Stimulated activated CD4-positive, alpha-beta T cell treated with anti-CD3 and anti-CD28 coated beads, Interleukin-1b, Interleukin-23, amount 100 ng/mL, for 48 hours (primary cell): ENCODE results near the gene CARMIL3.
"Not testable (repeated sequence)": the region's sequence is repeated elsewhere in the genome, so short reads cannot be mapped to it uniquely, and the experiment has no call there.

Source experiments
- DNase-seq: peaks from one replicate; pipeline ENCODE4 v3.0.0-alpha.2; 2020

Gene CARMIL3

DNA sequence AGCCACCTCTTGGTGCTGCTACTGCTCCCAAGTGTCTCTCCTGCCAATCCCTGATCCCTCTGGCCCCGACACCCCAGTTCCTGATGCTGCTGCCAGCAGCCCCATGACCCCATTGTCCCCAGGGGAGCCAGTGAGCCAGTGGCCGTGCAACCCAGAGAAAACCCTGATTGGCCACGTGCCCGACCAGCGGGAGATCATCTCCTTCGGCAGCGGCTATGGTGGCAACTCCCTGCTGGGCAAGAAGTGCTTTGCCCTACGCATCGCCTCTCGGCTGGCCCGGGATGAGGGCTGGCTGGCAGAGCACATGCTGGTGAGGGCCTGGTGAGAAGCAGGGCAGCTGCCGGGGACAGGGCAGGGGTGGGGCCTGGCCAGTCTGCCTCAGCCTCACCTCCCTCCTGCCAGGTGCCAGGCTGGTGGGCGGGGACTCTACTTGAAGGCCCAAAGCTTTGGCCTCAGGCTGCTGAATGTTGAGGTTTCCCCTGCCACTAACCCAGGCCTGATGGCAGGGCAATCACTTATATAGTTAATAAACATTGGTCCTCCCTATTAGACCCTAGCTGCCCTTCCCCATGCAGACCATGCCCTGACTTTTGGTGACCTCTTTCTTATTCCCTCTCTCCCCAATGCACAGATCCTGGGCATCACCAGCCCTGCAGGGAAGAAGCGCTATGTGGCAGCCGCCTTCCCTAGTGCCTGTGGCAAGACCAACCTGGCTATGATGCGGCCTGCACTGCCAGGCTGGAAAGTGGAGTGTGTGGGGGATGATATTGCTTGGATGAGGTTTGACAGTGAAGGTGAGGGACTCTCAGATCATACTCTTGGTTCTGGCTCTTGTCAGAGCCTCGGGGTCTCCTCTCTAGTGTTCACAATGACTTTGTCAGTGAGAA lies 47.4 kb downstream of the CARMIL3 start:
- no peak for DNase-seq

GRCh38 chr14:24100197-24100981 lies 48.6 kb downstream of the CARMIL3 start:
- DNase-seq: no peak

GRCh38 chr14:24100982-24101494 lies 49.2 kb downstream of the CARMIL3 start:
- no peak for DNase-seq

DNA sequence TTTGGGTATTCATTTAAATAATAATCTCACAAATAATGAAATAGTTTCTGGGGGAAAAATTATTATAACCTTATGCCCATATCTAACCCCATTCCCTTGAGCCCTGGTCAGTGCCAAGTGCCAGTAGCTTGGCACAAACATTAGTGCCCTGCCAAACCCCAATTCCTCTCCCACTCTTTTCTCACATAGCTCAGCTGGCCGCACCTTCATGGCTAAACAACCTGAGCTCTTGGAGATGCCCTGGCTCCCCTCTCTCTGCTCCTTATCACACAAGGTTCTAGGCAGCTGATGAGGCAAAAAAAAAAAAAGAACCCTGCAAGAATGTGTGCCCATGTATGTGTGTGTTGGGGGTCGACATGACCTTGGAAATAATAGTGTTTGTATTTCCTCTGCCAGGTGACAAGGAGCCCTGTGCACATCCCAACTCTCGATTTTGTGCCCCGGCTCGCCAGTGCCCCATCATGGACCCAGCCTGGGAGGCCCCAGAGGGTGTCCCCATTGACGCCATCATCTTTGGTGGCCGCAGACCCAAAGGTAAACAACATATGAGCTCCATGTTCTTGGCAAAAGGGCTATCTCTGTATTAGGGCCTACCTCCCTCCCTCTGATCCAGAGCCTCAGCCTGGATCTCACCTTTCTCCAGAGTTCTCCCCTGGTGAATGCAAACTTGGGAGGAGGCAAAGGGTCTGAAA lies 50.7 kb downstream of the CARMIL3 start:
- no peak for DNase-seq

GRCh38 chr14:24103451-24103850 lies 51.6 kb downstream of the CARMIL3 start:
- DNase-seq: no peak

DNA sequence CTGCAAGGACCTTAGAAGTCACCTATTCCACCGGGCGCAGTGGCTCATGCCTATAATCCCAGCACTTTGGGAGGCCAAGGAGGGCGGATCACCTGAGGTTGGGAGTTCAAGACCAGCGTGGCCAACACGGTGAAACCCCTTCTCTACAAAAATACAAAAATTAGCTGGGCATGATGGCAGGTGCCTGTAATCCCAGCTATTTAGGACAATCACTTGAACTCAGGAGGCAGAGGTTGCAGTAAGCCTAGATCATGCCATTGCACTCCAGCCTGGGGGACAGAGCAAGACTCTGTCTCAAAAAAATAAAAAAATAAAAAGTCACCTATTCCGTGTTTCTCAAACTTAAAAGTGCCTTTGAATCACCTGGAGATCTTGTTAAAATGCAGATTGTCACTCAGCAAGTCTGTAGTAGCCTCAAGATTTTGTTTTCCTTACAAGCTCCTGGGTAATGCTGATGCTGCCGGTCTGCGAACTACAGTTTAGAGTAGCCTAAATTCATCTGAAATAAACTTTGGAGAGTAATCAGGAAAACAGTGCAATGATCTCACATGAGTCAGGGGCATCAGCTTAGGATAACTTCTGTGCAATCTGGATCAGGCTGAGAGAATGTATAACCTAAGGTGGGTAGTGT lies 53.9 kb downstream of the CARMIL3 start:
- not testable (repeated sequence) for DNase-seq

- DNase-seq: no peak
Measured at GRCh38 chr14:24106672-24107271, 55.0 kb downstream of the CARMIL3 start.

DNA sequence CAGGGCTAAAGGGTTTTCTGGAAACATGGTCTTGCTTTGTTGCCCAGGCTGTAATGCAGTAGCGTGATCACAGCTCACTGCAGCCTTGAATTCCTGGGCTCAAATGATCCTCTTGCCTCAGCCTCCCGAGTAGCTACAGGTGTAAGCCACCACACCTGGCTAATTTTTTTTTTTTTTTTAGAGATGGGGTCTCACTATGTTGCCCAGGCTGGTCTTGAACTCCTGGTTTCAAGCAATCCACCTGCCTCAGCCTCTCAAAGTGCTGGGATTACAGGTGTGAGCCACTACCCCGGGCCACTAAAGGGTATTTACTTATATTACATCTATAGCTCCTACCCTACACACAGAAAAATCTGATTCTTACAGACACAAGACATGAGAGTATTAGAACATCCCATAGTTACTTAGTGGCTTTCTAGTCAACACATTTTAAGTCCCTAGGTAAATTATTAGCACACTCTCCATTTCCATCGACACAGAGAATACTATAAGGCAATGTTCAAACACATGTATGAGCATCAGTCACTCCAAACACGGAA lies 56.6 kb downstream of the CARMIL3 start:
- no peak for DNase-seq

DNA sequence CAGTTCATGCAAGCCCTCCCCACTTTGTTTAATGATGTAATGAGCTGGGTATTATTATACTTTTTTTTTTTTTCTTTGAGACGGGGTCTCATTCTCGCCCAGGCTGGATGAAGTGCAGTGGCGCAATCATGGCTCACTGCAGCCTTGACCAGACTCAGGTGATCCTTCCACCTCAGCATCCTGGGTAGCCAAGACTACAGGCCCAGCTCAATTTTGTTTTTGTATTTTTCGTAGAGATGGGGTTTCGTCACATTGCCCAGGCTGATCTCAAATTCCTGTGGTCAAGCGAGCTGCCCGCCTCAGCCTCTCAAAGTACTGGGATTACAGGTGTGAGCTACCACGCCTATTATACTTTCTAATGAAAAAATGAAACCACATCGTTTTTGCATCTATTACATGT lies 58.3 kb downstream of the CARMIL3 start:
- no peak for DNase-seq

DNA sequence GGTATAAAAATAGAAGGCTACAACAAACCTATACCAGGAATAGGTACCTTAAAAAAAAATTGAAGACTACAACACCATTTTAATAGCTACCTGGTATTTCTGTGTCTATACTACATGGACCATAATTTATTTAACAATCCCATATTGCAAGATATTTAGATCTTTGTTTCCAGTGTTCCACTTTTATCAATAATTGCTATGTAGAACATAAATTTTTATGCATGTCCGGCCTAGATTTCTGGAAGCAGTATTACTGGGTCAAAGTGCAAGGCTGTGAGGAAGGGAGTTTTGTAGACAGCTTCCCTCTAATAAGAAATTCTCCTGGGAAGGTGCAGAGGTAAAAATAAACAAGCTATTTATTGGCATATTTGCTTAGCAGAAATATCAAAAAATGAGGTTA lies 58.7 kb downstream of the CARMIL3 start:
- DNase-seq: no peak

DNA sequence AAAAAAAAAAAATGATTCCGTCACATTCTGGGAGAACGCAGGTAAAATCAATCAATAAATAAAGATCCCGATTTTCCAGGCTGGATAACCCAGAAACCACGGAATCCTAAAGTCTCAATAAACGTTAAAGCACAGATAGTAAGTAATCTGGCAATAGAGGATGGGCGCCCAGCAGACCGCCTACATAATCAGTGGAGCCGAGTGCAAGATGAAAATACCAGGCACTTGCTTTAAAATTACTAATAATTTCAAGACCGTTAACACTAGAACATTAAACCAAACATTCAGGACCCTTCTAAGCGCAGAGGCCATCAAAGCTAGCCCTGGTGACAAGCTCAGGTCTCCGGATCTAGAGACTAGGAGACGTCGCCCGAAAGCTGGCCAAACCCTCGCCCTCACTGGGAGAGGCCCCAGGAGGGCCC lies 61.6 kb downstream of the CARMIL3 start:
- DNase-seq: no peak

GRCh38 chr14:24113801-24114531 lies 62.2 kb downstream of the CARMIL3 start:
- peak; percentile 90 for DNase-seq

DNA sequence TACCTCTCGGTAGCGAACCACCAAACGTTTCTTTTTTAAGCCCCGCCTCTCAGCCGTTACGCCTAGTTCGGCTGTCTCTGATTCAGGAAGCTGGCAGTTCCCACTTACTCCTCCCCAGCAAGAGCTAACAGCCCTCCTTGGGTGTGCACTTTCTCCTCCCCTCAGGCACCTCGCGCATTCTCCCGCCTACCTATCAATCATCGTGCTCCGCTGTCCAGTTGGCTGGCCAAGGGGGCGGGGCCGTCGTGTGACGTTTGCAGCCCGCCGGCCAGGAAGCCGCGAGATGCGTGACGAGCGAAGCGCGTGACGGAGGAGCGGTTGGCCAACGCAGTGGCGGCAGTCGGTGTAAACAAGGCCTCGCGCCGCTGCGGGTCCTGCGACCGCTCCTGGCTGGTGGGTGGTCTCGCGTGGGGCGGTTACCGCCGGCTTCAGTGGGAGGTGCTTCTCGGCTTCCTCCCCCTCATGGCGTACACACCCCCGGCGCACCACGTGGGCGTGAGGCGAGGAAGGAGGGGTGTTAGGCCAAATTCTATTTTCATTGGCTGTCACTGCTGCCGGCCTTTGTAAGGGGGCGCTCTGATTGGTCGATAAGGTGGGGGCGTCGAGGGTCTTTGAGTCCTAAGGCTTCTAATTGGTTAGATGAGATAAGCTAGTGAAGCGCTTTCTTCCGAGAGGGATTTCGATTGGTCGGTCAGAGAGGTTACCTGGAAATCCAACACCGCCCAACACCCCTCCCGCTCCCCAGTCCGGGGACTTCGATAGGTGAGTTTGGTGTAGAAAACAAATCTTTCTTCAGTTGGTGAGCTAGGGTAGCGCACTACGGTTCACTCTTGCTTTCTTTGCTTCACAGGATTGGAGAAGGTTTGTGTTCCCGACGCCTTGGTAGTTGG lies 63.0 kb downstream of the CARMIL3 start, which contains the start of the genes DCAF11 and NRL:
Gene DCAF11, plus strand, starts transcription at position 246 of the 890 bp plus-strand sequence. CDS start 818 bp downstream, outside the sequence.
Gene NRL, minus strand, starts transcription at position 418 of the 890 bp plus-strand sequence. CDS start 32,101 bp downstream, outside the sequence.
- peak; percentile 99 for DNase-seq

- no peak for DNase-seq
Measured at GRCh38 chr14:24115422-24116127, 63.8 kb downstream of the CARMIL3 start.

GRCh38 chr14:24116128-24116814 lies 64.5 kb downstream of the CARMIL3 start:
- DNase-seq: no peak

- no peak for DNase-seq
Measured at GRCh38 chr14:24117179-24117578, 65.4 kb downstream of the CARMIL3 start.
